ENCODE measurements around the gene ADSS1.

ADSS1 gene

GRCh38 chr14:104751539-104752422 lies 27.8 kb downstream of the ADSS1 start:
- no peak for DNase-seq (ENCODE audit: low read depth)

GRCh38 chr14:104752423-104752734 lies 28.4 kb downstream of the ADSS1 start:
- no peak for DNase-seq (ENCODE audit: low read depth)

- peak; percentile 99 for DNase-seq (ENCODE audit: low read depth)
Measured at GRCh38 chr14:104752735-104753527, 28.9 kb downstream of the ADSS1 start, which contains the start of gene SIVA1. SIVA1 (plus strand) TSS chr14:104753147; CDS start chr14:104753202, 55 bp downstream.

- DNase-seq (ENCODE audit: low read depth), result no peak
Measured at GRCh38 chr14:104753528-104754212, 29.6 kb downstream of the ADSS1 start.

- no peak for DNase-seq (ENCODE audit: low read depth)
Measured at GRCh38 chr14:104754213-104754851, 30.3 kb downstream of the ADSS1 start.

GRCh38 chr14:104755621-104756020 lies 31.6 kb downstream of the ADSS1 start:
- no peak for DNase-seq (ENCODE audit: low read depth)

GRCh38 chr14:104756477-104757237 lies 32.6 kb downstream of the ADSS1 start:
- DNase-seq (ENCODE audit: low read depth), result no peak

- DNase-seq (ENCODE audit: low read depth), result no peak
Measured at GRCh38 chr14:104757238-104757585, 33.2 kb downstream of the ADSS1 start.

- DNase-seq (ENCODE audit: low read depth), result no peak
Measured at GRCh38 chr14:104757681-104758392, 33.8 kb downstream of the ADSS1 start.

- DNase-seq (ENCODE audit: low read depth), result no peak
Measured at GRCh38 chr14:104758981-104759969, 35.2 kb downstream of the ADSS1 start.

- DNase-seq (ENCODE audit: low read depth), result no peak
Measured at GRCh38 chr14:104765517-104765916, 41.5 kb downstream of the ADSS1 start.

GRCh38 chr14:104766256-104766862 lies 42.3 kb downstream of the ADSS1 start:
- no peak for DNase-seq (ENCODE audit: low read depth)

- no peak for DNase-seq (ENCODE audit: low read depth)
Measured at GRCh38 chr14:104766863-104767633, 43.0 kb downstream of the ADSS1 start.

- DNase-seq (ENCODE audit: low read depth), result no peak
Measured at GRCh38 chr14:104767634-104767918, 43.5 kb downstream of the ADSS1 start.

GRCh38 chr14:104768437-104769323 lies 44.7 kb downstream of the ADSS1 start:
- DNase-seq (ENCODE audit: low read depth), result peak; percentile 89

GRCh38 chr14:104769324-104770071 lies 45.5 kb downstream of the ADSS1 start:
- no peak for DNase-seq (ENCODE audit: low read depth)

Data from stimulated activated CD8-positive, alpha-beta memory T cell treated with anti-CD3 and anti-CD28 coated beads, Interleukin-12 subunit alpha, Interleukin-12 subunit beta, amount 100 ng/mL, for 1 hour (primary cell).